Natural killer cell (primary cell): ENCODE measurements around the gene TOP3B. TPM values are rescaled to one million over a fixed set of nuclear protein-coding genes. Genes with fewer than 3 reads are reported as not detected.

ENCODE experiments used
- ATAC-seq, 3 donors: fragments of 150-1000 bp in 2 of 3; fragments of 200-7000 bp in 1 of 3; cut with Tn5 transposase; 1 replicate in 1 of 3; 2 replicates in 2 of 3; pipeline ENCODE4 v1.10.0; 2021; ENCODE audit warnings: mild to moderate bottlenecking in 2 of 3, moderate library complexity in 2 of 3
- DNase-seq, 2 donors: peaks; one replicate each; pipeline versions ENCODE4 v3.0.0 to v3.0.0-alpha.2; 2013 to 2021; ENCODE audit warnings: mixed read lengths in 1 of 2
- H3K27ac ChIP-seq: one replicate; pipeline ENCODE4 v1.5.1; 2013; ENCODE audit warnings: mild to moderate bottlenecking, low read length
- H3K27me3 ChIP-seq: one replicate; pipeline ENCODE4 v1.6.1; 2013; ENCODE audit warnings: low read length; ENCODE audit not compliant: control insufficient read depth, insufficient read depth
- H3K36me3 ChIP-seq: one replicate; pipeline ENCODE4 v1.6.1; 2013; ENCODE audit warnings: low read length; ENCODE audit not compliant: control insufficient read depth, insufficient read depth
- H3K4me1 ChIP-seq: one replicate; pipeline ENCODE4 v1.6.1; 2013; ENCODE audit warnings: low read length; ENCODE audit not compliant: control insufficient read depth, insufficient read depth
- H3K4me3 ChIP-seq: one replicate; pipeline ENCODE4 v1.5.1; 2013; ENCODE audit warnings: low read length
- H3K9me3 ChIP-seq: one replicate; pipeline ENCODE4 v1.6.1; 2013; ENCODE audit warnings: low read length; ENCODE audit not compliant: control insufficient read depth, insufficient read depth
- H3K27ac Mint-ChIP-seq, 2 donors: one replicate each; pipeline ENCODE4 v1.8.0; 2022; ENCODE audit warnings: mild to moderate bottlenecking in 2 of 2, mixed read lengths in 2 of 2, moderate library complexity in 1 of 2
- H3K27me3 Mint-ChIP-seq, 2 donors: one replicate each; pipeline ENCODE4 v1.8.0; 2022; ENCODE audit warnings: low read depth in 2 of 2, mixed read lengths in 2 of 2
- H3K36me3 Mint-ChIP-seq: one replicate; pipeline ENCODE4 v1.8.0; 2022; ENCODE audit warnings: mixed read lengths
- H3K4me1 Mint-ChIP-seq, 2 donors: one replicate each; pipeline ENCODE4 v1.8.0; 2022; ENCODE audit warnings: mixed read lengths in 2 of 2
- H3K4me3 Mint-ChIP-seq: one replicate; pipeline ENCODE4 v1.8.0; 2022; ENCODE audit warnings: mild to moderate bottlenecking, moderate library complexity, mixed read lengths
- H3K9me3 Mint-ChIP-seq, 2 donors: one replicate each; pipeline ENCODE4 v1.8.0; 2022; ENCODE audit warnings: mixed read lengths in 2 of 2
- CTCF ChIP-seq: fragments of 200-600 bp; IDR thresholded peaks from one replicate; pipeline ENCODE4 v1.8.0; 2022; ENCODE audit warnings: antibody characterized with exemption
- WGBS: methylation state at CpG from one replicate; pipeline ENCODE4 v1.1.7; 2013; ENCODE audit warnings: missing lambda C conversion rate; ENCODE audit not compliant: insufficient coverage; 5-methylcytosine and 5-hydroxymethylcytosine counted together
- intact Hi-C: fragments of 100-400 bp; cut with micrococcal nuclease; formaldehyde crosslinking; loops from one replicate; pipeline ENCODE4 v1.14.2; 2022
- total RNA-seq, 4 donors: library from RNA; stranded (reverse); fragments of 120-200 nt in 1 of 4; gene quantifications; one replicate each; pipeline versions ENCODE4 v1.2.3 to v1.2.4, GENCODE V29; 2013 to 2022

Gene TOP3B
- total RNA-seq, 3 donors from 2014 or later (not counting 1 experiment from before 2014, with no cell fraction given), result 45.8 to 66.0 (median 62.7) TPM

DNA sequence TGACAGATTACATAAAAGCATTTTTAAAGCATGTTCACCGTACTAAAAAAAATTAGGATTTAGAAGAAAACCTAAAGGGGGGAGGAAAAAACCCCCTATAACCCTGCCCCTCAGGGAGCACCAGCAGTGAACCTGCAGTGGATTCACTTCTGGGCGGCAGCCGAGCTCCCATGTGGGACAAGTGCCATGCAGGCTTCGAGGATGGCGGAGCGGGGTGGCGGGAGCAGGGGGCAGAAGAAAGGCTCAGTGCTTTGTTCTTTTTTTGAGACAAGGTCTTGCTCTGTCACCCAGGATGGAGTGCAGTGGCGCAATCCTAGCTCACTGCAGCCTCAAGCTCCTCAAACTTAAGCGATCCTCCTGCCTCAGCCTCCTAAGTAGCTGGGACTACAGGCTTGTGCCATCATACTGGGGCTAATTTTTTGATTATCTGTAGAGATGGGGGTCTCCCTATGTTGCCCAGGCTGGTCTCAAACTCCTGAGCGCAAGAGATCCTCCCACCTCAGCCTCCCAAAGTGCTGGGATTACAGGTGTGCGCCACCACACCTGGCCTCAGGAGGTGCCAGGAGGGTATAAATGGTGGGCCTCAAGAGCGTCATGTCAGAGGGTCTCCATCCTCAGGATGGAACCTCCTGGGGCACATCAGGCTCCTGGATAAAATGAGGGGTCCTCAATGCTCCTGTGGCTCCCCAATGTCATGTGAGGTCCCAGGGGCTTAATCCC, 64.0 kb downstream of the TOP3B start:
- no peak overlapping the region for H3K4me3 ChIP-seq
- H3K27ac Mint-ChIP-seq, result no peak overlapping the region
- H3K36me3 Mint-ChIP-seq, result no peaks in the 10 kb centered on the region
- no peaks in the 10 kb centered on the region for H3K27me3 Mint-ChIP-seq
- H3K4me1 Mint-ChIP-seq, result no peaks in the 10 kb centered on the region
- ATAC-seq (no peak), DNase-seq (no peak)
- no peak for TF ChIP-seq CTCF
- H3K9me3 ChIP-seq, result no peaks in the 10 kb centered on the region
- intact Hi-C loops, result no loop called here
- H3K9me3 Mint-ChIP-seq, result no peaks in the 10 kb centered on the region
- H3K27ac ChIP-seq, result no peak overlapping the region
- no peaks in the 10 kb centered on the region for H3K4me1 ChIP-seq
- H3K4me3 Mint-ChIP-seq, result no peak overlapping the region
- H3K27me3 ChIP-seq, result no peaks in the 10 kb centered on the region
- WGBS, result 98% methylated on average over 10 of the region's 12 CpGs
- no peaks in the 10 kb centered on the region for H3K36me3 ChIP-seq

DNA sequence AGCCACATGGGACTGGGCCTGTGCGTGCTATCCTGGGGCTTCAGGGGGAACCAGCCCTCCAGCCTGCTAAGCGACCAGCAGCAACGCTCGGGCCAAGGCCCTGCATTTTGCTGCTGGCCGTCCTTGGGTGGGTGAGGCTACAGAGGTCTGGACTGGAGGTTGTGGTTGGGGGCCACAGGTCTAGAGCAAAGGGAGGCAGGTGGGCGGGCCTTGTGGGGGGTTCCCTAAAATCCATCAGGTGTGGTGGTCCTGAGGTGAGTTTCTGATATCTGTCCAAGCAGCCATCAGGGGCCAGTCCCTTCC, 64.7 kb downstream of the TOP3B start:
- 93% methylated on average over 6 of the region's 6 CpGs for WGBS
- H3K27me3 Mint-ChIP-seq, result no peaks in the 10 kb centered on the region
- no peak for TF ChIP-seq CTCF
- no peak overlapping the region for H3K4me3 Mint-ChIP-seq
- Histone ChIP-seq H3K4me1 (no peaks in the 10 kb centered on the region), H3K4me3 (no peak overlapping the region), H3K27me3 (no peaks in the 10 kb centered on the region), H3K36me3 (no peaks in the 10 kb centered on the region), H3K9me3 (no peaks in the 10 kb centered on the region), H3K27ac (no peak overlapping the region)
- no peak for ATAC-seq
- DNase-seq, result no peak
- no peaks in the 10 kb centered on the region for H3K4me1 Mint-ChIP-seq
- no peak overlapping the region for H3K27ac Mint-ChIP-seq
- intact Hi-C loops, result no loop called here
- no peaks in the 10 kb centered on the region for H3K36me3 Mint-ChIP-seq
- H3K9me3 Mint-ChIP-seq, result no peaks in the 10 kb centered on the region

DNA sequence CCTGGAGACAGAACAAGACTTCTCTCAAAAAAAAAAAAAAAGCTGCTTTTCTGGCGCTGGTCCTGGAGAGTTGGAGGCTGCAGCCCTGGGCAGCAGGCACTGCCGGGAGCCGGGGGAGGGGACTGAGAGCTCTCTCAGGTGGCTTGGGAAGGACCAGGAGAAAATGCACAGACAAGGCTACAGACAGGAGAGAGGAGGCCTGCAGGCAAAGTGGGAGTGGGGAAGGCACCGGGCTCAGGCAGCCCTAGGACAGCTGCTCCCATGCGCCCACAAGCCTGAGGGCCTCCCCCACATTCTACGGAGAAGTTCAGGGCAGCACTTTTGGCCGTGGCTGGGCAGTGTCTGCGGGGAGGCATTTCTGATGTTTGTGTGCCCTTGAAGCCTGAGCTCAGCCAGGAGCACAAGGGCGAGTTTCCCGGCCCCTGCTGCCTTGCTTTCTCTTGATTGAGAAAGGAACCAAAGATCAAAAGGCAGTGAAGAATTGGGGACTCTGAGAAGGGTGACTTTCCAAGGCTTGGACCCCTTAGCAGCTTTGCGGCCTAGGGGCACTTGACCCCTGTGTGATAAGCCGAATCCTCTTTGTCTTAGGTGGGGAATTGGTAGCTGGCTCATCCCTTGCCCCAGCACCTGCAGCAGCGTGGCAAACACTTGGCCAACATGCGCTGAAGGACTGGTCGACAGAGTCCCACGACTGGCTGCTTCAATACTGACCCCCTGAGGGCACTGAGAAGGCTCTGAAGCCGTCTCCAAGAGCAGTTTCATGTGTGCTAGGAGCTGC, 65.2 kb downstream of the TOP3B start:
- Mint-ChIP-seq H3K27ac (no peak overlapping the region), H3K4me3 (no peak overlapping the region), H3K36me3 (no peaks in the 10 kb centered on the region), H3K4me1 (no peaks in the 10 kb centered on the region), H3K9me3 (no peaks in the 10 kb centered on the region), H3K27me3 (no peaks in the 10 kb centered on the region)
- no peaks in the 10 kb centered on the region for H3K27me3 ChIP-seq
- no peak for DNase-seq
- no peaks in the 10 kb centered on the region for H3K4me1 ChIP-seq
- intact Hi-C loops, result no loop called here
- no peaks in the 10 kb centered on the region for H3K9me3 ChIP-seq
- WGBS, result 93% methylated on average over 17 of the region's 17 CpGs
- no peak for ATAC-seq
- no peak overlapping the region for H3K27ac ChIP-seq
- no peak overlapping the region for H3K4me3 ChIP-seq
- TF ChIP-seq CTCF, result no peak
- no peaks in the 10 kb centered on the region for H3K36me3 ChIP-seq
